IMR-90 (cell line): ENCODE measurements around the gene PAQR5. TPM values are rescaled to one million over a fixed set of nuclear protein-coding genes. Genes with fewer than 3 reads are reported as not detected.

Experiments used
- ATAC-seq: fragments of 200-7000 bp; cut with Tn5 transposase; 2 replicates; pipeline ENCODE4 v1.9.1; 2020; ENCODE audit warnings: low read depth, mild to moderate bottlenecking, moderate library complexity
- BruUV-seq: library from RNA; stranded (reverse); fragments of 400-500 nt; replicated peaks from 2 replicates; lab custom pipeline; 2021; lab: Mats Ljungman, UMichigan
- CTCF ChIA-PET: fragments of 300-600 bp; formaldehyde crosslinking; extraction: SDS; loops from one replicate; lab custom pipeline; 2021; ENCODE audit warnings: antibody characterized with exemption; lab: Yijun Ruan, JAX
- POLR2A ChIA-PET: fragments of 300-600 bp; sonication (Branson Sonifier 250); formaldehyde crosslinking; loops from one replicate; lab custom pipeline; 2022; ENCODE audit warnings: antibody characterized with exemption; ENCODE audit not compliant: unreplicated experiment; lab: Charles Lee
- DNase-seq: peaks from one replicate; pipeline ENCODE4 v3.0.0; 2013
- H2AFZ ChIP-seq: replicated peaks from 2 replicates; pipeline ENCODE3; 2013; ENCODE audit warnings: low read length, mild to moderate bottlenecking; ENCODE audit not compliant: poor library complexity
- H2AK5ac ChIP-seq: 2 replicates; pipeline ENCODE4 v1.6.1; 2013; ENCODE audit warnings: low read depth, low read length, inconsistent platforms
- H2AK9ac ChIP-seq: replicated peaks from 2 replicates; pipeline ENCODE3; 2013; ENCODE audit warnings: mild to moderate bottlenecking, low read depth, low read length, moderate library complexity; ENCODE audit not compliant: poor library complexity
- H2BK120ac ChIP-seq: 2 replicates; pipeline ENCODE4 v1.6.1; 2013; ENCODE audit warnings: low read depth, low read length, inconsistent platforms
- H2BK15ac ChIP-seq: 3 replicates; pipeline ENCODE4 v1.6.1; 2013; ENCODE audit warnings: low read depth, low read length, inconsistent platforms
- H2BK20ac ChIP-seq: 2 replicates; pipeline ENCODE4 v1.6.1; 2013; ENCODE audit warnings: low read depth, mild to moderate bottlenecking, inconsistent platforms, low read length, moderate library complexity
- H2BK5ac ChIP-seq: 2 replicates; pipeline ENCODE4 v1.6.1; 2013; ENCODE audit warnings: mild to moderate bottlenecking, low read depth, low read length, inconsistent platforms; ENCODE audit not compliant: poor library complexity, severe bottlenecking
- H3K14ac ChIP-seq: replicated peaks from 2 replicates; pipeline ENCODE4 v1.6.1; 2013; ENCODE audit warnings: low read depth, low read length, inconsistent platforms
- H3K18ac ChIP-seq: 2 replicates; pipeline ENCODE4 v1.6.1; 2013; ENCODE audit warnings: low read depth, low read length, control low read depth
- H3K23ac ChIP-seq: 2 replicates; pipeline ENCODE4 v1.6.1; 2013; ENCODE audit warnings: low read depth, low read length, inconsistent platforms
- H3K27ac ChIP-seq: 2 replicates; pipeline ENCODE4 v1.5.1; 2013; ENCODE audit warnings: mild to moderate bottlenecking, control low read depth, low read length; ENCODE audit not compliant: insufficient read depth
- H3K27me3 ChIP-seq: 2 replicates; pipeline ENCODE4 v1.6.1; 2013; ENCODE audit warnings: low read length; ENCODE audit not compliant: control insufficient read depth, insufficient read depth
- H3K36me3 ChIP-seq: 2 replicates; pipeline ENCODE4 v1.6.1; 2013; ENCODE audit warnings: low read length, mixed read lengths; ENCODE audit not compliant: control insufficient read depth, insufficient read depth
- H3K4ac ChIP-seq: 2 replicates; pipeline ENCODE4 v1.6.1; 2013; ENCODE audit warnings: low read depth, low read length, inconsistent platforms
- H3K4me1 ChIP-seq: 2 replicates; pipeline ENCODE4 v1.6.1; 2013; ENCODE audit warnings: low read length, mixed read lengths; ENCODE audit not compliant: control insufficient read depth, insufficient read depth
- H3K4me2 ChIP-seq: 2 replicates; pipeline ENCODE4 v1.6.1; 2013; ENCODE audit warnings: low read depth, mild to moderate bottlenecking, control low read depth, low read length, moderate library complexity
- H3K4me3 ChIP-seq: 2 replicates; pipeline ENCODE4 v1.5.1; 2013; ENCODE audit warnings: low read depth, mild to moderate bottlenecking, control low read depth, low read length, moderate library complexity; ENCODE audit not compliant: insufficient read depth
- H3K56ac ChIP-seq: 2 replicates; pipeline ENCODE4 v1.6.1; 2013; ENCODE audit warnings: low read length, inconsistent platforms; ENCODE audit not compliant: insufficient read depth; ENCODE audit errors: extremely low read depth
- H3K79me1 ChIP-seq, 2 experiments: 2 replicates each; pipeline ENCODE4 v1.6.1; 2013; ENCODE audit warnings: low read length in 2 of 2, inconsistent platforms in 1 of 2, low read depth in 1 of 2
- H3K9ac ChIP-seq: 2 replicates; pipeline ENCODE4 v1.6.1; 2013; ENCODE audit warnings: low read depth, low read length, control low read depth
- H3K9me1 ChIP-seq: 2 replicates; pipeline ENCODE4 v1.6.1; 2013; ENCODE audit warnings: low read length, inconsistent platforms; ENCODE audit not compliant: insufficient read depth
- H3K9me3 ChIP-seq: 2 replicates; pipeline ENCODE4 v1.6.1; 2013; ENCODE audit warnings: low read length; ENCODE audit not compliant: control insufficient read depth, insufficient read depth
- H4K20me1 ChIP-seq: 2 replicates; pipeline ENCODE4 v1.6.1; 2013; ENCODE audit warnings: low read length, inconsistent platforms; ENCODE audit not compliant: insufficient read depth
- H4K5ac ChIP-seq: 2 replicates; pipeline ENCODE4 v1.6.1; 2013; ENCODE audit warnings: mild to moderate bottlenecking, low read depth, low read length, control low read depth
- H4K8ac ChIP-seq, 2 experiments: 2 replicates each; pipeline ENCODE4 v1.6.1; 2013; ENCODE audit warnings: low read depth in 2 of 2, low read length in 2 of 2, control low read depth in 1 of 2, inconsistent platforms in 1 of 2
- H4K91ac ChIP-seq: 2 replicates; pipeline ENCODE4 v1.6.1; 2013; ENCODE audit warnings: low read depth, low read length, inconsistent platforms; ENCODE audit not compliant: insufficient read depth
- BHLHE40 ChIP-seq: fragments of 150-350 bp; IDR thresholded peaks from 2 replicates; pipeline ENCODE4 v1.6.1; 2016; ENCODE audit warnings: mild to moderate bottlenecking, low read depth, low read length
- CEBPB ChIP-seq: IDR thresholded peaks from 2 replicates; pipeline ENCODE4 v1.6.1; 2012; ENCODE audit warnings: low read depth, low read length, improper control_type of control experiment
- FOS ChIP-seq: fragments of 150-350 bp; IDR thresholded peaks from 2 replicates; pipeline ENCODE4 v1.6.1; 2016; ENCODE audit warnings: low read depth, low read length
- MAFK ChIP-seq: IDR thresholded peaks from 2 replicates; pipeline ENCODE4 v1.6.1; 2012; ENCODE audit warnings: low read depth, low read length, improper control_type of control experiment
- MAZ ChIP-seq: IDR thresholded peaks from 2 replicates; pipeline ENCODE4 v1.6.1; 2012; ENCODE audit warnings: low read depth, mild to moderate bottlenecking, low read length, improper control_type of control experiment, moderate library complexity, borderline replicate concordance
- MXI1 ChIP-seq: IDR thresholded peaks from 2 replicates; pipeline ENCODE4 v1.6.1; 2012; ENCODE audit warnings: low read depth, mild to moderate bottlenecking, low read length, moderate library complexity, borderline replicate concordance
- NFE2L2 ChIP-seq: fragments of 150-350 bp; IDR thresholded peaks from 2 replicates; pipeline ENCODE4 v1.6.1; 2016; ENCODE audit warnings: low read depth, mild to moderate bottlenecking, low read length
- POLR2A ChIP-seq: IDR thresholded peaks from 2 replicates; pipeline ENCODE4 v1.6.1; 2012; ENCODE audit warnings: mild to moderate bottlenecking, low read depth, low read length
- RAD21 ChIP-seq: IDR thresholded peaks from 2 replicates; pipeline ENCODE4 v1.6.1; 2012; ENCODE audit warnings: low read length, improper control_type of control experiment
- RCOR1 ChIP-seq: IDR thresholded peaks from 2 replicates; pipeline ENCODE4 v1.6.1; 2012; ENCODE audit warnings: mild to moderate bottlenecking, low read length, improper control_type of control experiment; ENCODE audit not compliant: insufficient replicate concordance
- RFX5 ChIP-seq: IDR thresholded peaks from 2 replicates; pipeline ENCODE4 v1.8.0; 2012; ENCODE audit warnings: low read depth, mild to moderate bottlenecking, low read length, moderate library complexity
- SMC3 ChIP-seq: fragments of 150-350 bp; IDR thresholded peaks from 2 replicates; pipeline ENCODE4 v1.6.1; 2016; ENCODE audit warnings: low read depth, mild to moderate bottlenecking, antibody characterized with exemption, low read length, moderate library complexity
- WGBS, 2 experiments: methylation state at CpG; one replicate each; pipeline versions ENCODE4 v1.1.5 to v1.1.7; 2013; ENCODE audit warnings: missing lambda C conversion rate in 2 of 2; ENCODE audit not compliant: insufficient read length in 1 of 2; ENCODE audit errors: extremely low coverage in 2 of 2; 5-methylcytosine and 5-hydroxymethylcytosine counted together
- dilution Hi-C: fragments of 300-500 bp; cut with HindIII; formaldehyde crosslinking; loops from one replicate; pipeline ENCODE4 v1.14.3; 2018; ENCODE audit warnings: low sequenced_read_pairs; ENCODE audit not compliant: unreplicated experiment
- in situ Hi-C: fragments of 300-500 bp; cut with MboI; formaldehyde crosslinking; loops from 3 replicates; pipeline ENCODE4 v1.14.3; 2019; ENCODE audit warnings: low sequenced_read_pairs, inconsistent platforms, mixed read lengths
- intact Hi-C: fragments of 100-400 bp; cut with micrococcal nuclease; formaldehyde crosslinking; loops from 2 replicates; pipeline ENCODE4 v1.10.0; 2022
- polyA plus RNA-seq, 3 experiments: library from polyadenylated mRNA; depleted of rRNA; stranded (reverse); fragments of >200 nt; gene quantifications; 2 replicates each; pipeline ENCODE4 v1.2.3, GENCODE V29; 2012; ENCODE audit warnings: low replicate concordance in 1 of 3
- total RNA-seq: library from RNA; depleted of rRNA; stranded (reverse); fragments of >200 nt; gene quantifications from 2 replicates; pipeline ENCODE4 v1.2.3, GENCODE V29; 2012
- TF ChIP-seq, protein P1 (sequence below): conservative IDR thresholded peaks from 2 replicates; pipeline ENCODE4 v1.5.1; 2012; ENCODE audit warnings: mild to moderate bottlenecking, low read depth, low read length, improper control_type of control experiment
- TF ChIP-seq, protein P2 (sequence below): fragments of 150-350 bp; IDR thresholded peaks from 2 replicates; pipeline ENCODE4 v1.6.1; 2017; ENCODE audit warnings: mild to moderate bottlenecking, antibody characterized with exemption, low read length, low read depth

PAQR5 gene
- total and polyA plus RNA-seq, 2 of the 4 experiments (the other 2 are of a cell fraction): 2.3 to 2.7 TPM

DNA sequence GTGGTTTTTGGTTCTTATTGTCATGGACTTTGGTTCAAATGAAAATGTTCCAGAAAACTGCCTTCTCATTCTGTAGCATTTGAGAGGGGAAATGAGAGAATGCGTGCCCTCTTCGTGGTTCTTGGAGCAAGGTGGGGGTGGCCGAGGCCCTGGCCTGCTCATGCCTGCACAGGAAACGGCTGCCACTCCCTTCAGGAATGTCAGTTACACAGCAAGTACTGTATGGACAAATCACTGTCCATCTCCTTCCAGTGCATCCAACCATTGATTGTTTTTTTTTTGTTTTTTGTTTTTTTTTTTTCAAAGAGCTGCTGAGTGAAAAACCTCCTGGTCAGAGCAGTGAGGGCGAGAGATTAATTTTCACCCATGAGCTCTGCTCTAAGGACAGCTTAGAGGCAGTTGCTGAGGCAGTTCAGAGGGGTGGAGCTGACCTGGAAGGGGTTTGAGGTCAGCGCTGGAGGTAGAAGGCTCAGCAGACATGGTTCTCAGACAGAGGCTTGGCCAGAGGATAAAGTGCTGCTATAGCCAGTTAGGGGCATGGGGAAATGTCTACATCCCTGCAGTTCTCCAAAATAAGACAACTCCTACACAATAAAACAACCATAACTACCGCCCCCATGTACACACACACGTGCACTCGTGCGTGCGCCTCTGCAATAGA lies 95.2 kb downstream of the PAQR5 start:
- Histone ChIP-seq H2AK9ac (peak overlapping the region; percentile 79), H4K20me1 (peaks cover 23% of the 10 kb centered on the region), H3K14ac (peak overlapping the region; percentile 78; the same call in 1 of the 2 replicates), H2BK20ac (no peak overlapping the region), H2BK5ac (no peak overlapping the region), H3K27me3 (no peaks in the 10 kb centered on the region), H3K36me3 (peaks cover 8% of the 10 kb centered on the region), H4K8ac (peak overlapping the region in 1 of 2 experiments; percentile 65; a peak in 1 of 4 replicates), H2BK15ac (peak overlapping the region; percentile 21; the same call in 1 of the 3 replicates), H4K5ac (no peak overlapping the region), H2AFZ (peak overlapping the region; percentile 90), H2AK5ac (peak overlapping the region; percentile 72; the same call in 1 of the 2 replicates), H3K27ac (no peak overlapping the region), H3K9me1 (peaks cover 44% of the 10 kb centered on the region), H3K9me3 (no peaks in the 10 kb centered on the region), H4K91ac (no peak overlapping the region), H3K4me2 (no peak overlapping the region), H3K79me1 (peaks cover 10 to 64% of the 10 kb centered on the region in 2 experiments; a peak in 3 of 4 replicates), H3K9ac (no peak overlapping the region), H2BK120ac (peak overlapping the region; percentile 76; the same call in 1 of the 2 replicates), H3K4ac (peak overlapping the region; percentile 60), H3K23ac (peak overlapping the region; percentile 60; the same call in 1 of the 2 replicates), H3K4me1 (peaks cover 12% of the 10 kb centered on the region), H3K4me3 (no peak overlapping the region), H3K18ac (no peak overlapping the region; the same call in 1 of the 2 replicates), H3K56ac (no peak overlapping the region)
- no CpG with 5 or more reads among the region's 11 CpGs for WGBS, 2 experiments
- in situ Hi-C loops: no loop called here
- intact Hi-C loops: loop anchor here (1.0 to 5.0 kb wide), 4 partner anchors 90 to 335 kb away; no protein-coding TSS in a partner anchor
- ATAC-seq (no peak), DNase-seq (no peak)
- ChIA-PET CTCF (interaction anchor here (0.5 to 1.7 kb wide), 10 partner anchors 10 to 335 kb away, joined by 3 to 9 read pairs (median 4); no protein-coding TSS in a partner anchor), POLR2A (no interaction called here)
- dilution Hi-C loops: no loop called here
- no TSS peak for BruUV-seq
- TF ChIP-seq MAZ: no peak
- TF ChIP-seq RCOR1: no peak
- TF ChIP-seq MAFK: no peak
- no peak for TF ChIP-seq POLR2A
- TF ChIP-seq MXI1: no peak
- no peak for TF ChIP-seq SMC3
- no peak for TF ChIP-seq FOS
- TF ChIP-seq, protein P1, sequence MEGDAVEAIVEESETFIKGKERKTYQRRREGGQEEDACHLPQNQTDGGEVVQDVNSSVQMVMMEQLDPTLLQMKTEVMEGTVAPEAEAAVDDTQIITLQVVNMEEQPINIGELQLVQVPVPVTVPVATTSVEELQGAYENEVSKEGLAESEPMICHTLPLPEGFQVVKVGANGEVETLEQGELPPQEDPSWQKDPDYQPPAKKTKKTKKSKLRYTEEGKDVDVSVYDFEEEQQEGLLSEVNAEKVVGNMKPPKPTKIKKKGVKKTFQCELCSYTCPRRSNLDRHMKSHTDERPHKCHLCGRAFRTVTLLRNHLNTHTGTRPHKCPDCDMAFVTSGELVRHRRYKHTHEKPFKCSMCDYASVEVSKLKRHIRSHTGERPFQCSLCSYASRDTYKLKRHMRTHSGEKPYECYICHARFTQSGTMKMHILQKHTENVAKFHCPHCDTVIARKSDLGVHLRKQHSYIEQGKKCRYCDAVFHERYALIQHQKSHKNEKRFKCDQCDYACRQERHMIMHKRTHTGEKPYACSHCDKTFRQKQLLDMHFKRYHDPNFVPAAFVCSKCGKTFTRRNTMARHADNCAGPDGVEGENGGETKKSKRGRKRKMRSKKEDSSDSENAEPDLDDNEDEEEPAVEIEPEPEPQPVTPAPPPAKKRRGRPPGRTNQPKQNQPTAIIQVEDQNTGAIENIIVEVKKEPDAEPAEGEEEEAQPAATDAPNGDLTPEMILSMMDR: no peak
- TF ChIP-seq BHLHE40: no peak
- TF ChIP-seq CEBPB: no peak
- no peak for TF ChIP-seq RAD21
- no peak for TF ChIP-seq RFX5
- no peak for TF ChIP-seq NFE2L2
- TF ChIP-seq, protein P2, sequence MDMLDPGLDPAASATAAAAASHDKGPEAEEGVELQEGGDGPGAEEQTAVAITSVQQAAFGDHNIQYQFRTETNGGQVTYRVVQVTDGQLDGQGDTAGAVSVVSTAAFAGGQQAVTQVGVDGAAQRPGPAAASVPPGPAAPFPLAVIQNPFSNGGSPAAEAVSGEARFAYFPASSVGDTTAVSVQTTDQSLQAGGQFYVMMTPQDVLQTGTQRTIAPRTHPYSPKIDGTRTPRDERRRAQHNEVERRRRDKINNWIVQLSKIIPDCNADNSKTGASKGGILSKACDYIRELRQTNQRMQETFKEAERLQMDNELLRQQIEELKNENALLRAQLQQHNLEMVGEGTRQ: no peak
